ENCODE results near the gene LINGO1. TPM values are rescaled to one million over a fixed set of nuclear protein-coding genes. Genes with fewer than 3 reads are reported as not detected.

The LINGO1 gene
- total RNA-seq, 4 donors from 2014 or later, result 0.42 to 4.4 (median 1.5) TPM

DNA sequence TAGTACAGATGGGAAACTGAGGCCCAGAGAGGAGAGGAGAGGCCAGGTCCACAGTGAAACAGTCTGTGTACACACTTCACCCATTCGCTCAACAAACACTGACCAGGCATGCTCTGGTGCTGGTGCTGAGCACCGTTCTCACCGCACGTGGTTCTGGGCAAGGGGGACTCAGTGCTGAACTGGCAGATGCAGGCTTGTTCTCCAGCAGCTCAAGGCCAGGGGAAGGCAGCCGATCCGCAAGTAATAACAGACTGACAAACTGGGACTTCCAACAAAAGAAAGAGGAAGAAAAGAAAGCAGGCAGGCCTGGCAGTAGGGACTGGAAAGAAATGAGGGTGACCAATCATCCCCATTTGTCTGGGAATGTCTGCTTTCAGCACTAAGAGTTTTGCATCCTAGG is 25.6 kb upstream of the LINGO1 start:
- intact Hi-C loops (cut with DNase I; ENCODE audit: low total_unique reads), result no loop called here
- no peak for DNase-seq (ENCODE audit: low spot score in 2 of 2)
- no peak overlapping the region for H3K4me3 ChIP-seq (ENCODE audit: low read depth, poor library complexity, severe bottlenecking)
- 76% methylated on average over 6 of the region's 6 CpGs for WGBS, 2 donors
- no peak for TF ChIP-seq POLR2A (IDR thresholded peaks at IDR 0.05)
- TF ChIP-seq, protein P1, sequence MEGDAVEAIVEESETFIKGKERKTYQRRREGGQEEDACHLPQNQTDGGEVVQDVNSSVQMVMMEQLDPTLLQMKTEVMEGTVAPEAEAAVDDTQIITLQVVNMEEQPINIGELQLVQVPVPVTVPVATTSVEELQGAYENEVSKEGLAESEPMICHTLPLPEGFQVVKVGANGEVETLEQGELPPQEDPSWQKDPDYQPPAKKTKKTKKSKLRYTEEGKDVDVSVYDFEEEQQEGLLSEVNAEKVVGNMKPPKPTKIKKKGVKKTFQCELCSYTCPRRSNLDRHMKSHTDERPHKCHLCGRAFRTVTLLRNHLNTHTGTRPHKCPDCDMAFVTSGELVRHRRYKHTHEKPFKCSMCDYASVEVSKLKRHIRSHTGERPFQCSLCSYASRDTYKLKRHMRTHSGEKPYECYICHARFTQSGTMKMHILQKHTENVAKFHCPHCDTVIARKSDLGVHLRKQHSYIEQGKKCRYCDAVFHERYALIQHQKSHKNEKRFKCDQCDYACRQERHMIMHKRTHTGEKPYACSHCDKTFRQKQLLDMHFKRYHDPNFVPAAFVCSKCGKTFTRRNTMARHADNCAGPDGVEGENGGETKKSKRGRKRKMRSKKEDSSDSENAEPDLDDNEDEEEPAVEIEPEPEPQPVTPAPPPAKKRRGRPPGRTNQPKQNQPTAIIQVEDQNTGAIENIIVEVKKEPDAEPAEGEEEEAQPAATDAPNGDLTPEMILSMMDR (IDR thresholded peaks at IDR 0.05), result no peak

DNA sequence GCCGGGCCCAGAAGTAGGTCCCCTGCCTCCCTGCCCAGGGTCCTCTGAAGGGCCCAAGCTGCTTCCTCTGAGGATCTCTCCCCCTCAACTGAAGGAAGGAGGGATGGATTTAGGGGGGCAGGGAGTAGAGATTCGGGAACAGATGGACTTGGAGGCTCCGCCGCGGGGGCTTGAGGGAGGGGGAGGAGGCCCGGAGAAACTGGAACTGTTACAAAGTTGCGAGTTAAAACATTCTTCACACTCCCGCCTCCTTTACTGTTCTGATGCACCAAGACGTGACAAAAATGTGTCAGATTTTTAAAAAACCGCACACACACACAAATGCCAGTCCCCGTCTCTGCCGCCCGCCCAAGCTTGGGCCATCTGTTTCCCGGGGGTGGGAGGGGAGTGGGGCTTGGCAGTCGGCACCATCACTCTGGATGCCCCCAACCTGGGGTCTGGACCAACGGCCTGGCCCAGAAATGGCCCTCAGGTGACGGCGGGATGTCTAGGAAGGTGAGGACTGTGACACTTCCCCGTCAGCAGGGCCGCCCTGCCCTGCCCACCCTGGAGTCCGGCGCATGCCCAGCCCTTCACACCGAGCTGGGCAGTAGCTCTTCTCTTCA is 25.0 kb upstream of the LINGO1 start:
- 44 to 46% methylated on average over 23 of the region's 23 CpGs for WGBS, 2 donors
- TF ChIP-seq, protein P1 (IDR thresholded peaks at IDR 0.05), result no peak
- TF ChIP-seq POLR2A (IDR thresholded peaks at IDR 0.05), result no peak
- no peak for DNase-seq (ENCODE audit: low spot score in 2 of 2)
- intact Hi-C loops (cut with DNase I; ENCODE audit: low total_unique reads), result no loop called here
- H3K4me3 ChIP-seq (ENCODE audit: low read depth, poor library complexity, severe bottlenecking), result no peak overlapping the region

DNA sequence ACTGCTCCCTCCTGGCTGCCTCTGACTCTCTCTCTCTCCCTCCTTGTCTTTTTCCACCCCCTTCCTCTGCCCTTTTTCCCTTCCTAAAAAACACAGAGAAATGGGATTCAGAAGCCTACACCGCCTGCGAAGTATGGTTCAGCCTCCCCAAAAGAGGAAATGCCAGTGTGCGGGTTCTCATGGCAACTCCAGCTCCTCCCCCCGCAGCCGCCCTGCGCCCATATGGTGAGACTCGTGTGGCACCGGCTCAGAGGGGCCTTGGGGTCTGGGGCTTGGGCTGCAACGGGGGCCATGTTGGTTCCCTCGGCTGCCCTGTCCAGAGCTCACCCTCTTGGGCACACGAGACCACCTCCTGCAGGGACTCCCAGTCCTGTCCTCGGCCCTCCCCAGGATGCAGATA is 23.6 kb upstream of the LINGO1 start:
- DNase-seq (ENCODE audit: low spot score in 2 of 2), result no peak

DNA sequence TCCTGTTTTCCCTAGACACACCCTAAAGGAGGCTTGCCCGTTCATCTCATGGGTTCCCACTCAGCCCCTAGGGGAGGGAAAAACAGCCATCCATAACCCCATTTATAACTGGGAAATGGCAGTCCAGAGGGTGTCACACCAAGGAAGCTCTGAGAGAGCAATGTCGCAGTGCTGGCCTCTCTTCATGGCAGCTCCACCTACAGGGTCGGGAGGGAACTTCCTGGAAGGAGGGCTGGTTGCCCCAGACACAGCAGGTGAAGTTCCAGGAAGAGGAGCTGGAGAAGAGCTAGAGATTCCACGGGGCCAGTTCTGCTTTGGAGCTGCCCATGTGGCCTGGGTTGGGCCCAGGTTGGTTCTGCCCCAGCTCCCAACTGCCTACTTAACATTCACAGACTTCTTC is 22.3 kb upstream of the LINGO1 start:
- intact Hi-C loops (cut with DNase I; ENCODE audit: low total_unique reads), result no loop called here
- DNase-seq (ENCODE audit: low spot score in 2 of 2), result no peak
- 22 to 35% methylated on average over 4 of the region's 4 CpGs for WGBS, 2 donors
- H3K4me3 ChIP-seq (ENCODE audit: low read depth, poor library complexity, severe bottlenecking), result no peak overlapping the region
- no peak for TF ChIP-seq POLR2A (IDR thresholded peaks at IDR 0.05)
- TF ChIP-seq, protein P1 (IDR thresholded peaks at IDR 0.05), result no peak

More for the DNA sequence above, 23.6 kb upstream of the LINGO1 start:
- 42 to 64% methylated on average over 8 to 10 of the region's 12 CpGs for WGBS, 2 donors
- intact Hi-C loops (cut with DNase I; ENCODE audit: low total_unique reads), result no loop called here
- TF ChIP-seq, protein P1 (IDR thresholded peaks at IDR 0.05), result no peak
- no peak for TF ChIP-seq POLR2A (IDR thresholded peaks at IDR 0.05)
- no peak overlapping the region for H3K4me3 ChIP-seq (ENCODE audit: low read depth, poor library complexity, severe bottlenecking)

GRCh38 chr15:77653832-77654480 is 21.2 kb upstream of the LINGO1 start:
- 90 to 95% methylated on average over 4 of the region's 4 CpGs for WGBS, 2 donors
- DNase-seq (ENCODE audit: low spot score in 2 of 2), result no peak
- TF ChIP-seq POLR2A (IDR thresholded peaks at IDR 0.05), result no peak
- TF ChIP-seq, protein P1 (IDR thresholded peaks at IDR 0.05), result no peak
- H3K4me3 ChIP-seq (ENCODE audit: low read depth, poor library complexity, severe bottlenecking), result no peak overlapping the region
- intact Hi-C loops (cut with DNase I; ENCODE audit: low total_unique reads), result no loop called here
